Head of caudate nucleus (tissue), 42 donors: ENCODE measurements around the gene PAQR7.

ENCODE experiments used
- DNase-seq, 42 donors: peaks; one replicate each; pipeline versions ENCODE4 v3.0.0 to v3.0.0-alpha.2; 2020 to 2021; ENCODE audit warnings: mixed read lengths in 7 of 42
- intact Hi-C: fragments of 100-400 bp; cut with DNase I; formaldehyde crosslinking; loops from one replicate; pipeline ENCODE4 v1.15.0; 2022

PAQR7 gene

GRCh38 chr1:25875154-25875855, at the start of gene PAQR7:
PAQR7 (minus strand) TSS chr1:25875708; CDS start chr1:25863839, 11,869 bp downstream.
- intact Hi-C loops: no loop called here
- peak; percentile 54 to 92 (median 82) for DNase-seq

GRCh38 chr1:25924454-25924853, 48.9 kb upstream of the PAQR7 start:
- intact Hi-C loops: no loop called here
- no peak for DNase-seq

- DNase-seq: peak in 21 of 42 donors; percentile 18 to 68 (median 38)
- intact Hi-C loops: no loop called here
These were observed 47.6 kb upstream of the PAQR7 start for GRCh38 chr1:25922971-25923552.

GRCh38 chr1:25922056-25922970, 46.8 kb upstream of the PAQR7 start:
- intact Hi-C loops: no loop called here
- DNase-seq: peak in 41 of 42 donors; percentile 58 to 92 (median 79)

GRCh38 chr1:25918615-25919014, 43.1 kb upstream of the PAQR7 start:
- no peak for DNase-seq
- intact Hi-C loops: no loop called here

- intact Hi-C loops: no loop called here
- DNase-seq: peak in 23 of 42 donors; percentile 34 to 72 (median 56)
These were observed 42.5 kb upstream of the PAQR7 start for GRCh38 chr1:25917996-25918395.

GRCh38 chr1:25916460-25916859, 41.0 kb upstream of the PAQR7 start:
- DNase-seq: no peak
- intact Hi-C loops: no loop called here

- intact Hi-C loops: no loop called here
- DNase-seq: no peak
These were observed 38.8 kb upstream of the PAQR7 start for GRCh38 chr1:25914074-25914995.

GRCh38 chr1:25913206-25913605, 37.7 kb upstream of the PAQR7 start:
- intact Hi-C loops: no loop called here
- no peak for DNase-seq

GRCh38 chr1:25912076-25912831, 36.7 kb upstream of the PAQR7 start:
- DNase-seq: no peak

GRCh38 chr1:25911162-25911561, 35.7 kb upstream of the PAQR7 start:
- intact Hi-C loops: no loop called here
- no peak for DNase-seq

More at GRCh38 chr1:25912076-25912831, 36.7 kb upstream of the PAQR7 start:
- intact Hi-C loops: no loop called here

GRCh38 chr1:25909040-25909439, 33.5 kb upstream of the PAQR7 start:
- intact Hi-C loops: no loop called here

GRCh38 chr1:25908161-25908560, 32.7 kb upstream of the PAQR7 start:
- intact Hi-C loops: no loop called here
- peak in 2 of 42 donors; percentile 3 to 30 for DNase-seq

More at GRCh38 chr1:25909040-25909439, 33.5 kb upstream of the PAQR7 start:
- DNase-seq: peak in 40 of 42 donors; percentile 30 to 84 (median 62)

GRCh38 chr1:25907601-25908000, 32.1 kb upstream of the PAQR7 start:
- peak in 1 of 42 donors; percentile 5 for DNase-seq
- intact Hi-C loops: no loop called here

GRCh38 chr1:25906644-25907300, 31.3 kb upstream of the PAQR7 start:
- peak in 33 of 42 donors; percentile 19 to 63 (median 40) for DNase-seq
- intact Hi-C loops: no loop called here

- peak; percentile 89 to 98 (median 94) for DNase-seq
- intact Hi-C loops: no loop called here
These were observed 30.5 kb upstream of the PAQR7 start, which contains the start of gene STMN1 for GRCh38 chr1:25905680-25906643. STMN1 (minus strand) TSS chr1:25906419; CDS start chr1:25904676, 1,743 bp downstream.
